ENCODE measurements around the gene NHLRC1. TPM values are rescaled to one million over a fixed set of nuclear protein-coding genes. Genes with fewer than 3 reads are reported as not detected.

NHLRC1 gene
- total RNA-seq, 4 donors from 2014 or later: 3.5 to 7.9 (median 6.0) TPM

- Histone ChIP-seq H3K4me1 (no peaks in the 10 kb centered on the region), H3K4me3 (no peak overlapping the region), H3K27ac (no peak overlapping the region), H3K9me3 (no peaks in the 10 kb centered on the region), H3K27me3 (no peaks in the 10 kb centered on the region), H3K36me3 (peaks cover 12% of the 10 kb centered on the region)
- TF ChIP-seq POLR2A (IDR thresholded peaks at IDR 0.05) (no peak), CTCF (IDR thresholded peaks at IDR 0.05) (no peak), EP300 (IDR thresholded peaks at IDR 0.05) (no peak), POLR2AphosphoS5 (IDR thresholded peaks at IDR 0.05) (no peak)
- 98% methylated on average over 2 of the region's 2 CpGs for WGBS
- DNase-seq (ENCODE audit: low spot score in 2 of 2): no peak
Observed at GRCh38 chr6:18147616-18148015, 25.1 kb upstream of the NHLRC1 start.

DNA sequence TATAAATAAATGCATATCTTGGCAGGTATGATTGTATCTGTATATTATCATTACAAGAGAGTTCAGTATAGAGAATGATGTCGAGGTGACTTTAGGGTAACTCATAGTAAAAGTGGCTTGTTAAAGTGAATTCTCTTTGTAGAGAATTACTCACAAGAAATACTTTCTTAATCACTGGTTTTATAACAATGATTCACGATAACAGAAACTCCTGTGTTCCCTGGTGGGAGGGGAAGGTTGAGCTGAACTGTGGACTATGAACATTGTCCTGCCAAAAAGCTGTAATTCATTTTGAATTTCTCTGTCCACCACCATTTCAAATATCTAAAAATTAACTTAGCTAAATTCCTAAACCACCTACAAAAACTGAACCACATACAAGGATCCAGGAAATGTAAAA is 24.7 kb upstream of the NHLRC1 start:
- H3K9me3 ChIP-seq: no peaks in the 10 kb centered on the region
- H3K27ac ChIP-seq: no peak overlapping the region
- H3K4me1 ChIP-seq: no peaks in the 10 kb centered on the region
- TF ChIP-seq POLR2AphosphoS5 (IDR thresholded peaks at IDR 0.05): no peak
- no peak for TF ChIP-seq POLR2A (IDR thresholded peaks at IDR 0.05)
- TF ChIP-seq EP300 (IDR thresholded peaks at IDR 0.05): no peak
- H3K27me3 ChIP-seq: no peaks in the 10 kb centered on the region
- no peak for DNase-seq (ENCODE audit: low spot score in 2 of 2)
- H3K4me3 ChIP-seq: no peak overlapping the region
- peaks cover 12% of the 10 kb centered on the region for H3K36me3 ChIP-seq
- WGBS: 86% methylated on average over 2 of the region's 2 CpGs

- Histone ChIP-seq H3K4me3 (no peak overlapping the region), H3K4me1 (no peaks in the 10 kb centered on the region), H3K36me3 (peaks cover 39% of the 10 kb centered on the region), H3K27me3 (no peaks in the 10 kb centered on the region), H3K9me3 (no peaks in the 10 kb centered on the region), H3K27ac (peak overlapping the region; percentile 35)
- 94% methylated on average over 3 of the region's 3 CpGs for WGBS
- no peak for TF ChIP-seq CTCF (IDR thresholded peaks at IDR 0.05)
- TF ChIP-seq POLR2AphosphoS5 (IDR thresholded peaks at IDR 0.05): no peak
- TF ChIP-seq POLR2A (IDR thresholded peaks at IDR 0.05): no peak
- no peak for TF ChIP-seq EP300 (IDR thresholded peaks at IDR 0.05)
- no peak for DNase-seq (ENCODE audit: low spot score in 2 of 2)
Observed at GRCh38 chr6:18142591-18142861, 20.0 kb upstream of the NHLRC1 start.

GRCh38 chr6:18141805-18142590 is 19.5 kb upstream of the NHLRC1 start:
- Histone ChIP-seq H3K9me3 (no peaks in the 10 kb centered on the region), H3K4me1 (no peaks in the 10 kb centered on the region), H3K36me3 (peaks cover 39% of the 10 kb centered on the region), H3K27me3 (no peaks in the 10 kb centered on the region), H3K27ac (peak overlapping the region; percentile 35), H3K4me3 (no peak overlapping the region)
- no peak for TF ChIP-seq CTCF (IDR thresholded peaks at IDR 0.05)
- no peak for TF ChIP-seq POLR2AphosphoS5 (IDR thresholded peaks at IDR 0.05)
- no peak for TF ChIP-seq POLR2A (IDR thresholded peaks at IDR 0.05)
- no peak for TF ChIP-seq EP300 (IDR thresholded peaks at IDR 0.05)
- no peak for DNase-seq (ENCODE audit: low spot score in 2 of 2)
- 52% methylated on average over 13 of the region's 13 CpGs for WGBS

- no peak for TF ChIP-seq POLR2A (IDR thresholded peaks at IDR 0.05)
- TF ChIP-seq EP300 (IDR thresholded peaks at IDR 0.05): no peak
- TF ChIP-seq POLR2AphosphoS5 (IDR thresholded peaks at IDR 0.05): no peak
- no peak for TF ChIP-seq CTCF (IDR thresholded peaks at IDR 0.05)
- Histone ChIP-seq H3K9me3 (no peaks in the 10 kb centered on the region), H3K36me3 (peaks cover 41% of the 10 kb centered on the region), H3K4me1 (no peaks in the 10 kb centered on the region), H3K27me3 (no peaks in the 10 kb centered on the region), H3K4me3 (no peak overlapping the region), H3K27ac (no peak overlapping the region)
- WGBS: 91% methylated on average over 6 of the region's 6 CpGs
- no peak for DNase-seq (ENCODE audit: low spot score in 2 of 2)
Observed at GRCh38 chr6:18139935-18140621, 17.6 kb upstream of the NHLRC1 start.

All from suprapubic skin (tissue), 4 donors.